Measurements from ENCODE around the gene C20orf96.

The C20orf96 gene

GRCh38 chr20:316316-317068, 25.9 kb upstream of the C20orf96 start:
- H2AFZ ChIP-seq (ENCODE audit: low read depth, low read length): no peak overlapping the region
- H3K27me3 ChIP-seq (ENCODE audit: insufficient read depth, low read length, poor library complexity): no peaks in the 10 kb centered on the region
- H3K79me2 ChIP-seq (ENCODE audit: insufficient read depth, low read length): no peaks in the 10 kb centered on the region
- no peak overlapping the region for H3K9ac ChIP-seq (ENCODE audit: low read depth, low read length)
- no peak for TF ChIP-seq EZH2 (IDR thresholded peaks at IDR 0.05; ENCODE audit: borderline replicate concordance, low read depth, low read length, severe bottlenecking)
- no peak for TF ChIP-seq CTCF (IDR thresholded peaks at IDR 0.05; ENCODE audit: borderline replicate concordance, extremely low read depth, low read length, poor library complexity, severe bottlenecking)
- no peaks in the 10 kb centered on the region for H3K36me3 ChIP-seq (ENCODE audit: insufficient read depth, low read length)
- H3K27ac ChIP-seq (ENCODE audit: low read length): no peak overlapping the region
- no peaks in the 10 kb centered on the region for H3K4me1 ChIP-seq (ENCODE audit: insufficient read depth, low read length)
- no peak overlapping the region for H3K4me3 ChIP-seq (ENCODE audit: low read depth in 1 of 2, low read length in 2 of 2)
- H3K9me3 ChIP-seq (ENCODE audit: insufficient read depth, low read length, severe bottlenecking): no peaks in the 10 kb centered on the region
- no peaks in the 10 kb centered on the region for H4K20me1 ChIP-seq (ENCODE audit: insufficient read depth, low read length)
- no peak for DNase-seq
- ATAC-seq (ENCODE audit: insufficient read depth, low read depth): no peak
- no peak overlapping the region for H3K4me2 ChIP-seq (ENCODE audit: insufficient read depth, low read length)

GRCh38 chr20:313948-314347, 23.4 kb upstream of the C20orf96 start:
- ATAC-seq (ENCODE audit: insufficient read depth, low read depth) (no peak), DNase-seq (no peak)
- no peak overlapping the region for H3K4me3 ChIP-seq (ENCODE audit: low read depth in 1 of 2, low read length in 2 of 2)
- no peak overlapping the region for H3K4me2 ChIP-seq (ENCODE audit: insufficient read depth, low read length)
- no peaks in the 10 kb centered on the region for H3K9me3 ChIP-seq (ENCODE audit: insufficient read depth, low read length, severe bottlenecking)
- no peaks in the 10 kb centered on the region for H3K27me3 ChIP-seq (ENCODE audit: insufficient read depth, low read length, poor library complexity)
- H3K36me3 ChIP-seq (ENCODE audit: insufficient read depth, low read length): no peaks in the 10 kb centered on the region
- H3K9ac ChIP-seq (ENCODE audit: low read depth, low read length): no peak overlapping the region
- no peaks in the 10 kb centered on the region for H3K4me1 ChIP-seq (ENCODE audit: insufficient read depth, low read length)
- TF ChIP-seq EZH2 (IDR thresholded peaks at IDR 0.05; ENCODE audit: borderline replicate concordance, low read depth, low read length, severe bottlenecking) (no peak), CTCF (IDR thresholded peaks at IDR 0.05; ENCODE audit: borderline replicate concordance, extremely low read depth, low read length, poor library complexity, severe bottlenecking) (no peak)
- H4K20me1 ChIP-seq (ENCODE audit: insufficient read depth, low read length): no peaks in the 10 kb centered on the region
- H3K79me2 ChIP-seq (ENCODE audit: insufficient read depth, low read length): no peaks in the 10 kb centered on the region
- H2AFZ ChIP-seq (ENCODE audit: low read depth, low read length): no peak overlapping the region
- H3K27ac ChIP-seq (ENCODE audit: low read length): no peak overlapping the region

GRCh38 chr20:313402-313801, 22.9 kb upstream of the C20orf96 start:
- H3K79me2 ChIP-seq (ENCODE audit: insufficient read depth, low read length): no peaks in the 10 kb centered on the region
- ATAC-seq (ENCODE audit: insufficient read depth, low read depth): no peak
- no peaks in the 10 kb centered on the region for H4K20me1 ChIP-seq (ENCODE audit: insufficient read depth, low read length)
- TF ChIP-seq EZH2 (IDR thresholded peaks at IDR 0.05; ENCODE audit: borderline replicate concordance, low read depth, low read length, severe bottlenecking) (no peak), CTCF (IDR thresholded peaks at IDR 0.05; ENCODE audit: borderline replicate concordance, extremely low read depth, low read length, poor library complexity, severe bottlenecking) (no peak)
- H2AFZ ChIP-seq (ENCODE audit: low read depth, low read length): no peak overlapping the region
- H3K4me2 ChIP-seq (ENCODE audit: insufficient read depth, low read length): no peak overlapping the region
- H3K9me3 ChIP-seq (ENCODE audit: insufficient read depth, low read length, severe bottlenecking): no peaks in the 10 kb centered on the region
- no peaks in the 10 kb centered on the region for H3K27me3 ChIP-seq (ENCODE audit: insufficient read depth, low read length, poor library complexity)
- no peak overlapping the region for H3K4me3 ChIP-seq (ENCODE audit: low read depth in 1 of 2, low read length in 2 of 2)
- DNase-seq: no peak
- no peak overlapping the region for H3K9ac ChIP-seq (ENCODE audit: low read depth, low read length)
- no peak overlapping the region for H3K27ac ChIP-seq (ENCODE audit: low read length)
- H3K4me1 ChIP-seq (ENCODE audit: insufficient read depth, low read length): no peaks in the 10 kb centered on the region
- H3K36me3 ChIP-seq (ENCODE audit: insufficient read depth, low read length): no peaks in the 10 kb centered on the region

All from DND-41 (cell line).